GM23338 (cell line): Measurements from ENCODE around the gene ATP13A4. TPM values are rescaled to one million over a fixed set of nuclear protein-coding genes. Genes with fewer than 3 reads are reported as not detected.

Source experiments
- ATAC-seq: fragments of 200-7000 bp; cut with Tn5 transposase; 3 replicates; pipeline ENCODE4 v1.9.1; 2020
- DNase-seq: peaks from one replicate; pipeline ENCODE4 v3.0.0-alpha.2; 2015; ENCODE audit warnings: low spot score
- H2AFZ ChIP-seq: fragments of 200-600 bp; sonication (generic); 2 replicates; pipeline ENCODE4 v1.8.0; 2016; ENCODE audit warnings: antibody characterized with exemption, mild to moderate bottlenecking, moderate library complexity
- H3F3A ChIP-seq: fragments of 200-600 bp; sonication (generic); replicated peaks from 2 replicates; pipeline ENCODE4 v1.8.0; 2017; ENCODE audit warnings: antibody characterized with exemption, mixed run types, low read depth
- H3K27ac ChIP-seq: fragments of 200-600 bp; sonication (generic); 2 replicates; pipeline ENCODE4 v1.6.1; 2016; ENCODE audit warnings: low read depth
- H3K27me3 ChIP-seq: fragments of 200-600 bp; sonication (generic); 2 replicates; pipeline ENCODE4 v1.8.0; 2016; ENCODE audit warnings: mild to moderate bottlenecking, mixed run types, moderate library complexity; ENCODE audit not compliant: insufficient read depth
- H3K36me3 ChIP-seq: fragments of 200-600 bp; sonication (generic); 2 replicates; pipeline ENCODE4 v1.8.0; 2016; ENCODE audit warnings: mild to moderate bottlenecking; ENCODE audit not compliant: insufficient read depth
- H3K4me1 ChIP-seq: fragments of 200-600 bp; sonication (generic); 2 replicates; pipeline ENCODE4 v1.8.0; 2016; ENCODE audit warnings: mild to moderate bottlenecking, moderate library complexity; ENCODE audit not compliant: insufficient read depth
- H3K4me2 ChIP-seq: fragments of 200-600 bp; sonication (generic); 2 replicates; pipeline ENCODE4 v1.7.1; 2017; ENCODE audit warnings: mixed run types
- H3K4me3 ChIP-seq: fragments of 200-600 bp; sonication (generic); 2 replicates; pipeline ENCODE4 v1.6.1; 2016; ENCODE audit warnings: mixed run types
- H3K79me2 ChIP-seq: fragments of 200-600 bp; sonication (generic); replicated peaks from 2 replicates; pipeline ENCODE4 v1.8.0; 2017; ENCODE audit warnings: mild to moderate bottlenecking; ENCODE audit not compliant: insufficient read depth
- H3K9me2 ChIP-seq: fragments of 200-600 bp; sonication (generic); 2 replicates; pipeline ENCODE4 v1.8.0; 2017; ENCODE audit not compliant: insufficient read depth
- H4K20me1 ChIP-seq: fragments of 200-600 bp; sonication (generic); replicated peaks from 2 replicates; pipeline ENCODE4 v1.8.0; 2017; ENCODE audit warnings: mild to moderate bottlenecking; ENCODE audit not compliant: insufficient read depth
- H3K27ac Mint-ChIP-seq: 2 replicates; pipeline ENCODE4 v1.8.0; 2020; ENCODE audit warnings: inconsistent platforms, mild to moderate bottlenecking, moderate library complexity, mixed read lengths
- H3K27me3 Mint-ChIP-seq: 3 replicates; pipeline ENCODE4 v1.8.0; 2022; ENCODE audit warnings: low read depth, mild to moderate bottlenecking, moderate library complexity, mixed read lengths, inconsistent platforms; ENCODE audit not compliant: insufficient read depth, poor library complexity
- H3K36me3 Mint-ChIP-seq: 3 replicates; pipeline ENCODE4 v1.8.0; 2021; ENCODE audit warnings: low read depth, mild to moderate bottlenecking, inconsistent platforms, moderate library complexity, mixed read lengths
- H3K4me1 Mint-ChIP-seq: 3 replicates; pipeline ENCODE4 v1.8.0; 2020; ENCODE audit warnings: mild to moderate bottlenecking, inconsistent platforms, mixed read lengths
- H3K4me3 Mint-ChIP-seq: 3 replicates; pipeline ENCODE4 v1.8.0; 2021; ENCODE audit warnings: moderate library complexity, mild to moderate bottlenecking, inconsistent platforms, mixed read lengths
- H3K9me3 Mint-ChIP-seq: 3 replicates; pipeline ENCODE4 v1.8.0; 2020; ENCODE audit warnings: moderate library complexity, mild to moderate bottlenecking, inconsistent platforms, mixed read lengths
- CREB1 ChIP-seq: fragments of 250-450 bp; sonication (Bioruptor Pico); IDR thresholded peaks from 2 replicates; pipeline ENCODE4 v1.5.0; 2020; ENCODE audit warnings: low read depth, mild to moderate bottlenecking, moderate library complexity
- CTCF ChIP-seq, 2 experiments: fragments of 200-600 bp in 1 of 2; sonication (generic) in 1 of 2; conservative IDR thresholded peaks; 2 replicates each; pipeline versions ENCODE4 v1.5.1 to v1.6.1; 2016 to 2017; ENCODE audit warnings: antibody characterized with exemption in 2 of 2, low read depth in 2 of 2, mild to moderate bottlenecking in 2 of 2, moderate library complexity in 1 of 2
- ETS1 ChIP-seq: IDR thresholded peaks from 2 replicates; pipeline ENCODE4 v1.6.1; 2016; ENCODE audit warnings: antibody characterized with exemption
- JUNB ChIP-seq: IDR thresholded peaks from one replicate; pipeline ENCODE4 v1.6.1; 2016; ENCODE audit warnings: antibody characterized with exemption; ENCODE audit not compliant: unreplicated experiment
- POLR2AphosphoS5 ChIP-seq: IDR thresholded peaks from 2 replicates; pipeline ENCODE4 v1.6.1; 2016; ENCODE audit warnings: antibody characterized with exemption, low read depth
- REST ChIP-seq: IDR thresholded peaks from one replicate; pipeline ENCODE4 v1.6.1; 2018; ENCODE audit warnings: antibody characterized with exemption; ENCODE audit not compliant: unreplicated experiment
- STAT1 ChIP-seq: IDR thresholded peaks from one replicate; pipeline ENCODE4 v1.6.1; 2016; ENCODE audit warnings: antibody characterized with exemption; ENCODE audit not compliant: unreplicated experiment
- ZNF114 ChIP-seq: fragments of 250-450 bp; sonication (Bioruptor Pico); IDR thresholded peaks from 2 replicates; pipeline ENCODE4 v1.5.0; 2020; ENCODE audit warnings: mild to moderate bottlenecking, moderate library complexity
- ZNF331 ChIP-seq: fragments of 250-450 bp; sonication (Bioruptor Pico); IDR thresholded peaks from 2 replicates; pipeline ENCODE4 v1.5.0; 2020; ENCODE audit warnings: low read depth, mild to moderate bottlenecking, moderate library complexity
- ZNF462 ChIP-seq: fragments of 250-450 bp; sonication (Bioruptor Pico); IDR thresholded peaks from 2 replicates; pipeline ENCODE4 v1.5.0; 2020; ENCODE audit warnings: mild to moderate bottlenecking, moderate library complexity
- polyA plus RNA-seq: library from polyadenylated mRNA; unstranded; fragments of >200 nt; fragmentation: Nextera tagmentation; extraction: Ambion mirVana; gene quantifications from 2 replicates; pipeline ENCODE4 v1.2.1, GENCODE V29; 2016
- total RNA-seq: library from RNA; depleted of rRNA; stranded (reverse); fragments of >200 nt; shearing (Covaris generic); gene quantifications from 2 replicates; pipeline ENCODE4 v1.2.3, GENCODE V29; 2014

The ATP13A4 gene
- total and polyA plus RNA-seq, 2 experiments from 2014 or later = not detected

- Histone ChIP-seq H3K9me2 (no peaks in the 10 kb centered on the region; the same call in 1 of the 2 replicates), H3K4me2 (no peak overlapping the region), H4K20me1 (no peaks in the 10 kb centered on the region), H2AFZ (no peak overlapping the region), H3K27ac (no peak overlapping the region), H3K36me3 (no peaks in the 10 kb centered on the region), H3K79me2 (no peaks in the 10 kb centered on the region), H3K27me3 (no peaks in the 10 kb centered on the region), H3K4me3 (no peak overlapping the region), H3K4me1 (no peaks in the 10 kb centered on the region), H3F3A (no peaks in the 10 kb centered on the region)
- Mint-ChIP-seq H3K4me1 (no peaks in the 10 kb centered on the region), H3K9me3 (no peaks in the 10 kb centered on the region), H3K27ac (no peak overlapping the region), H3K4me3 (no peak overlapping the region), H3K27me3 (no peaks in the 10 kb centered on the region), H3K36me3 (no peaks in the 10 kb centered on the region)
- no peak for TF ChIP-seq REST
- TF ChIP-seq ETS1 = no peak
- TF ChIP-seq JUNB = no peak
- TF ChIP-seq CTCF (conservative IDR thresholded peaks at IDR 0.05; ENCODE audit: low read depth in 2 of 2) = no peak
- TF ChIP-seq STAT1 = no peak
- TF ChIP-seq ZNF114 (CRISPR knock-in tag) = no peak
- no peak for TF ChIP-seq ZNF462 (CRISPR knock-in tag)
- no peak for TF ChIP-seq CREB1 (CRISPR knock-in tag)
- TF ChIP-seq ZNF331 (CRISPR knock-in tag) = no peak
- no peak for TF ChIP-seq POLR2AphosphoS5
- ATAC-seq (no peak), DNase-seq (no peak)
These were observed 70.6 kb downstream of the ATP13A4 start for GRCh38 chr3:193483988-193484539.
